H9 (cell line): ENCODE measurements around the gene MLST8. TPM values are rescaled to one million over a fixed set of nuclear protein-coding genes. Genes with fewer than 3 reads are reported as not detected.

ENCODE experiments used
- DNase-seq: peaks from one replicate; pipeline ENCODE4 v3.0.0-alpha.2; 2017
- H2AFZ ChIP-seq: one replicate; pipeline ENCODE4 v1.6.1; 2013; ENCODE audit warnings: mild to moderate bottlenecking, low read length, control low read depth, moderate library complexity
- H2AK5ac ChIP-seq: 2 replicates; pipeline ENCODE4 v1.6.1; 2013; ENCODE audit warnings: low read length, control low read depth, mixed read lengths; ENCODE audit not compliant: insufficient read length
- H2BK120ac ChIP-seq: one replicate; pipeline ENCODE4 v1.6.1; 2013; ENCODE audit warnings: low read depth, mild to moderate bottlenecking, low read length, control low read depth, inconsistent platforms; ENCODE audit not compliant: poor library complexity, severe bottlenecking
- H2BK12ac ChIP-seq: 2 replicates; pipeline ENCODE4 v1.6.1; 2013; ENCODE audit warnings: low read length, control low read depth, mixed read lengths, low read depth; ENCODE audit not compliant: insufficient read length
- H2BK15ac ChIP-seq: 2 replicates; pipeline ENCODE4 v1.6.1; 2013; ENCODE audit warnings: low read depth, low read length, control low read depth
- H2BK20ac ChIP-seq: one replicate; pipeline ENCODE4 v1.6.1; 2013; ENCODE audit warnings: low read depth, mild to moderate bottlenecking, low read length, control low read depth, inconsistent platforms; ENCODE audit not compliant: poor library complexity, severe bottlenecking
- H2BK5ac ChIP-seq: 2 replicates; pipeline ENCODE4 v1.6.1; 2013; ENCODE audit warnings: low read length, control low read depth, mixed read lengths; ENCODE audit not compliant: insufficient read length
- H3K14ac ChIP-seq: 2 replicates; pipeline ENCODE4 v1.6.1; 2013; ENCODE audit warnings: low read length, control low read depth; ENCODE audit not compliant: insufficient read depth
- H3K18ac ChIP-seq: 2 replicates; pipeline ENCODE4 v1.6.1; 2013; ENCODE audit warnings: low read depth, mild to moderate bottlenecking, mixed read lengths, low read length, control low read depth; ENCODE audit not compliant: insufficient read length
- H3K23ac ChIP-seq: 2 replicates; pipeline ENCODE4 v1.6.1; 2013; ENCODE audit warnings: low read length, control low read depth, mixed read lengths, low read depth; ENCODE audit not compliant: insufficient read length
- H3K23me2 ChIP-seq: 2 replicates; pipeline ENCODE4 v1.6.1; 2013; ENCODE audit warnings: low read depth, mild to moderate bottlenecking, mixed read lengths, low read length, control low read depth; ENCODE audit not compliant: insufficient read length, poor library complexity, severe bottlenecking
- H3K27ac ChIP-seq: 2 replicates; pipeline ENCODE4 v1.5.1; 2013; ENCODE audit warnings: low read length, control low read depth, mixed read lengths, low read depth; ENCODE audit not compliant: insufficient read length
- H3K27me3 ChIP-seq: 2 replicates; pipeline ENCODE4 v1.6.1; 2013; ENCODE audit warnings: low read length, control low read depth, inconsistent platforms; ENCODE audit not compliant: insufficient read depth
- H3K4ac ChIP-seq: 2 replicates; pipeline ENCODE4 v1.6.1; 2013; ENCODE audit warnings: low read depth, mild to moderate bottlenecking, control low read depth, inconsistent platforms, low read length, moderate library complexity
- H3K4me1 ChIP-seq: 2 replicates; pipeline ENCODE4 v1.6.1; 2013; ENCODE audit warnings: low read length, control low read depth, inconsistent platforms; ENCODE audit not compliant: insufficient read depth
- H3K4me2 ChIP-seq: 2 replicates; pipeline ENCODE4 v1.6.1; 2013; ENCODE audit warnings: low read length, control low read depth, mixed read lengths; ENCODE audit not compliant: insufficient read length, insufficient read depth
- H3K56ac ChIP-seq: 2 replicates; pipeline ENCODE4 v1.6.1; 2013; ENCODE audit warnings: low read depth, mild to moderate bottlenecking, mixed read lengths, low read length, control low read depth; ENCODE audit not compliant: insufficient read length
- H3K79me1 ChIP-seq: 2 replicates; pipeline ENCODE4 v1.6.1; 2013; ENCODE audit warnings: low read depth, mild to moderate bottlenecking, moderate library complexity, low read length, control low read depth, inconsistent platforms; ENCODE audit not compliant: insufficient read depth, poor library complexity, severe bottlenecking
- H3K79me2 ChIP-seq: 2 replicates; pipeline ENCODE4 v1.6.1; 2013; ENCODE audit warnings: low read length, control low read depth, inconsistent platforms; ENCODE audit not compliant: insufficient read depth
- H3K9ac ChIP-seq: 2 replicates; pipeline ENCODE4 v1.6.1; 2013; ENCODE audit warnings: low read length, control low read depth, mixed read lengths; ENCODE audit not compliant: insufficient read length; ENCODE audit errors: extremely low read depth
- H3K9me3 ChIP-seq: one replicate; pipeline ENCODE4 v1.6.1; 2013; ENCODE audit warnings: low read depth, low read length, inconsistent platforms; ENCODE audit not compliant: control insufficient read depth
- H3T11ph ChIP-seq: one replicate; pipeline ENCODE4 v1.6.1; 2013; ENCODE audit warnings: mild to moderate bottlenecking, low read length, control low read depth, inconsistent platforms
- H4K20me1 ChIP-seq: one replicate; pipeline ENCODE4 v1.6.1; 2013; ENCODE audit not compliant: control insufficient read depth, insufficient read length, insufficient read depth
- H4K5ac ChIP-seq: 2 replicates; pipeline ENCODE4 v1.6.1; 2013; ENCODE audit warnings: low read depth, mild to moderate bottlenecking, mixed read lengths, low read length, control low read depth; ENCODE audit not compliant: insufficient read length
- H4K8ac ChIP-seq: replicated peaks from 2 replicates; pipeline ENCODE4 v1.6.1; 2013; ENCODE audit warnings: low read length, control low read depth, mixed read lengths, low read depth; ENCODE audit not compliant: insufficient read length
- H4K91ac ChIP-seq: 2 replicates; pipeline ENCODE4 v1.6.1; 2013; ENCODE audit warnings: low read depth, mild to moderate bottlenecking, moderate library complexity, mixed read lengths, low read length, control low read depth; ENCODE audit not compliant: insufficient read length
- H3K27ac Mint-ChIP-seq, 3 experiments: 2 replicates in 2 of 3; 3 replicates in 1 of 3; pipeline ENCODE4 v1.8.0; 2020 to 2021; ENCODE audit warnings: mixed read lengths in 3 of 3, mild to moderate bottlenecking in 1 of 3, moderate library complexity in 1 of 3
- H3K27me3 Mint-ChIP-seq: 2 replicates; pipeline ENCODE4 v1.8.0; 2021; ENCODE audit warnings: low read depth, mild to moderate bottlenecking, moderate library complexity, mixed read lengths
- H3K36me3 Mint-ChIP-seq, 3 experiments: 2 replicates in 2 of 3; 3 replicates in 1 of 3; pipeline ENCODE4 v1.8.0; 2020 to 2021; ENCODE audit warnings: low read depth in 3 of 3, mixed read lengths in 3 of 3; ENCODE audit not compliant: insufficient read depth in 1 of 3
- H3K4me1 Mint-ChIP-seq, 2 experiments: 2 replicates each; pipeline ENCODE4 v1.8.0; 2020; ENCODE audit warnings: mixed read lengths in 2 of 2
- H3K4me3 Mint-ChIP-seq, 2 experiments: 2 replicates in 1 of 2; 3 replicates in 1 of 2; pipeline ENCODE4 v1.8.0; 2020 to 2021; ENCODE audit warnings: mild to moderate bottlenecking in 2 of 2, mixed read lengths in 2 of 2, moderate library complexity in 1 of 2
- H3K9me3 Mint-ChIP-seq, 2 experiments: 2 replicates in 1 of 2; 3 replicates in 1 of 2; pipeline ENCODE4 v1.8.0; 2020; ENCODE audit warnings: mild to moderate bottlenecking in 2 of 2, mixed read lengths in 2 of 2, moderate library complexity in 1 of 2
- WGBS: extraction: QIAGEN DNeasy Blood & Tissue Kit; methylation state at CpG from one replicate; pipeline ENCODE4 v1.1.7; 2013; ENCODE audit warnings: missing lambda C conversion rate, low lambda C conversion rate, mixed read lengths; ENCODE audit not compliant: insufficient read length; ENCODE audit errors: extremely low coverage; 5-methylcytosine and 5-hydroxymethylcytosine counted together
- total RNA-seq: library from RNA; stranded (reverse); gene quantifications from 2 replicates; pipeline ENCODE4 v1.2.1, GENCODE V29; 2021
- TF ChIP-seq, protein P1 (sequence below): fragments of 200-600 bp; sonication (generic); conservative IDR thresholded peaks from 3 replicates; pipeline ENCODE4 v1.8.0; 2021; ENCODE audit warnings: antibody characterized with exemption, mild to moderate bottlenecking

The MLST8 gene
- total RNA-seq, 1 experiment from 2014 or later = 74.5 TPM

GRCh38 chr16:2209258-2210008, 4.2 kb downstream of the MLST8 start:
- peaks cover 17 to 48% (median 46%) of the 10 kb centered on the region in 3 experiments; a peak in 6 of 7 replicates for H3K36me3 Mint-ChIP-seq
- Histone ChIP-seq H2AFZ (no peak overlapping the region), H2AK5ac (no peak overlapping the region), H3K27ac (no peak overlapping the region), H3K9me3 (no peaks in the 10 kb centered on the region), H3T11ph (no peak overlapping the region), H4K91ac (no peak overlapping the region), H3K14ac (no peak overlapping the region), H3K23ac (no peak overlapping the region), H3K18ac (no peak overlapping the region), H3K4ac (no peak overlapping the region), H2BK15ac (no peak overlapping the region), H2BK20ac (no peak overlapping the region), H2BK120ac (no peak overlapping the region), H3K56ac (no peak overlapping the region), H2BK12ac (no peak overlapping the region), H3K23me2 (peaks cover 20% of the 10 kb centered on the region), H2BK5ac (no peak overlapping the region), H3K79me1 (peaks cover 6% of the 10 kb centered on the region), H3K4me2 (no peak overlapping the region), H4K20me1 (no peaks in the 10 kb centered on the region), H4K8ac (no peak overlapping the region), H4K5ac (no peak overlapping the region), H3K27me3 (no peaks in the 10 kb centered on the region), H3K79me2 (peaks cover 6% of the 10 kb centered on the region; the same call in 1 of the 2 replicates), H3K4me1 (no peaks in the 10 kb centered on the region; the same call in 1 of the 2 replicates), H3K9ac (no peak overlapping the region)
- no CpG with 5 or more reads among the region's 29 CpGs for WGBS
- TF ChIP-seq, protein P1, sequence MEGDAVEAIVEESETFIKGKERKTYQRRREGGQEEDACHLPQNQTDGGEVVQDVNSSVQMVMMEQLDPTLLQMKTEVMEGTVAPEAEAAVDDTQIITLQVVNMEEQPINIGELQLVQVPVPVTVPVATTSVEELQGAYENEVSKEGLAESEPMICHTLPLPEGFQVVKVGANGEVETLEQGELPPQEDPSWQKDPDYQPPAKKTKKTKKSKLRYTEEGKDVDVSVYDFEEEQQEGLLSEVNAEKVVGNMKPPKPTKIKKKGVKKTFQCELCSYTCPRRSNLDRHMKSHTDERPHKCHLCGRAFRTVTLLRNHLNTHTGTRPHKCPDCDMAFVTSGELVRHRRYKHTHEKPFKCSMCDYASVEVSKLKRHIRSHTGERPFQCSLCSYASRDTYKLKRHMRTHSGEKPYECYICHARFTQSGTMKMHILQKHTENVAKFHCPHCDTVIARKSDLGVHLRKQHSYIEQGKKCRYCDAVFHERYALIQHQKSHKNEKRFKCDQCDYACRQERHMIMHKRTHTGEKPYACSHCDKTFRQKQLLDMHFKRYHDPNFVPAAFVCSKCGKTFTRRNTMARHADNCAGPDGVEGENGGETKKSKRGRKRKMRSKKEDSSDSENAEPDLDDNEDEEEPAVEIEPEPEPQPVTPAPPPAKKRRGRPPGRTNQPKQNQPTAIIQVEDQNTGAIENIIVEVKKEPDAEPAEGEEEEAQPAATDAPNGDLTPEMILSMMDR = no peak
- H3K4me3 Mint-ChIP-seq = no peak overlapping the region
- H3K27me3 Mint-ChIP-seq = peaks cover 2% of the 10 kb centered on the region
- H3K4me1 Mint-ChIP-seq = peaks cover 18 to 22% of the 10 kb centered on the region in 2 experiments
- H3K27ac Mint-ChIP-seq = no peak overlapping the region
- no peak for DNase-seq
- peaks cover 0 to 2% of the 10 kb centered on the region in 2 experiments; a peak in 1 of 5 replicates for H3K9me3 Mint-ChIP-seq
